Prostate gland (tissue), 2 donors: ENCODE data around the gene JPT1.

ENCODE experiments used
- CTCF ChIP-seq, 4 experiments: fragments of 200-600 bp in 2 of 4; fragments of 450-650 bp in 2 of 4; sonication (generic) in 2 of 4; IDR thresholded peaks; 1 replicate in 3 of 4; 2 replicates in 1 of 4; pipeline ENCODE4 v1.5.1; 2016 to 2019; ENCODE audit warnings: antibody characterized with exemption in 4 of 4, mild to moderate bottlenecking in 2 of 4, moderate library complexity in 2 of 4
- POLR2AphosphoS5 ChIP-seq: sonication (generic); formaldehyde crosslinking; IDR thresholded peaks from one replicate; pipeline ENCODE4 v1.6.1; 2017; ENCODE audit warnings: antibody characterized with exemption

- TF ChIP-seq CTCF (IDR thresholded peaks at IDR 0.05) (no peak), POLR2AphosphoS5 (no peak)
Observed at GRCh38 chr17:75138519-75138918, 15.8 kb downstream of the JPT1 start.
